ENCODE measurements around the gene FAAP20. TPM values are rescaled to one million over a fixed set of nuclear protein-coding genes. Genes with fewer than 3 reads are reported as not detected.

FAAP20 gene, protein sequence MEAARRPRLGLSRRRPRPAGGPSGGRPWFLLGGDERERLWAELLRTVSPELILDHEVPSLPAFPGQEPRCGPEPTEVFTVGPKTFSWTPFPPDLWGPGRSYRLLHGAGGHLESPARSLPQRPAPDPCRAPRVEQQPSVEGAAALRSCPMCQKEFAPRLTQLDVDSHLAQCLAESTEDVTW
- polyA plus RNA-seq (ENCODE audit: insufficient read length in 3 of 3) = 10 to 100 TPM; 41.5 to 63.2 (median 58.1) TPM
- long read RNA-seq, donor 1, transcript FAAP20-202 (4 exons, 729 nt) = major isoform, 15 of 20 reads
- long read RNA-seq, donor 1, partial matches to known transcripts = 0 of 20 reads
- long read RNA-seq, donor 1, other reads (novel, unspliced or antisense) = 0 of 20 reads
- long read RNA-seq, donor 2, full-length matches to known transcripts = 25 of 25 reads
- long read RNA-seq, donor 2, partial matches to known transcripts = 0 of 25 reads
- long read RNA-seq, donor 2, other reads (novel, unspliced or antisense) = 0 of 25 reads
- long read RNA-seq, donor 3, full-length matches to known transcripts = 58 of 58 reads
- long read RNA-seq, donor 3, partial matches to known transcripts = 0 of 58 reads
- long read RNA-seq, donor 3, other reads (novel, unspliced or antisense) = 0 of 58 reads
- long read RNA-seq, donor 4, full-length matches to known transcripts = 57 of 69 reads
- long read RNA-seq, donor 4, partial matches to known transcripts = 12 of 69 reads
- long read RNA-seq, donor 4, other reads (novel, unspliced or antisense) = 0 of 69 reads
- long read RNA-seq, donor 5, transcript FAAP20-202 (4 exons, 729 nt) = major isoform, 15 of 27 reads
- long read RNA-seq, donor 5, partial matches to known transcripts = 9 of 27 reads
- long read RNA-seq, donor 5, other reads (novel, unspliced or antisense) = 0 of 27 reads
- long read RNA-seq, donor 6, transcript FAAP20-202 (4 exons, 729 nt) = major isoform, 18 of 24 reads
- long read RNA-seq, donor 6, partial matches to known transcripts = 0 of 24 reads
- long read RNA-seq, donor 6, other reads (novel, unspliced or antisense) = 0 of 24 reads
- long read RNA-seq, donor 7, transcript FAAP20-202 (4 exons, 729 nt) = major isoform, 40 of 108 reads
- long read RNA-seq, donor 7, transcript FAAP20-212 (3 exons, 701 nt) = minor isoform, 8 of 108 reads
- long read RNA-seq, donor 7, partial matches to known transcripts = 57 of 108 reads
- long read RNA-seq, donor 7, other reads (novel, unspliced or antisense) = 0 of 108 reads
- long read RNA-seq, donor 8, transcript FAAP20-212 (3 exons, 701 nt) = minor isoform, 6 of 22 reads
- long read RNA-seq, donor 8, transcript FAAP20-202 (4 exons, 729 nt) = major isoform, 15 of 22 reads
- long read RNA-seq, donor 8, partial matches to known transcripts = 0 of 22 reads
- long read RNA-seq, donor 8, other reads (novel, unspliced or antisense) = 0 of 22 reads
- long read RNA-seq, donor 9, transcript FAAP20-212 (3 exons, 701 nt) = minor isoform, 10 of 56 reads
- long read RNA-seq, donor 9, transcript FAAP20-203 (4 exons, 811 nt) = minor isoform, 6 of 56 reads
- long read RNA-seq, donor 9, transcript FAAP20-202 (4 exons, 729 nt) = major isoform, 32 of 56 reads
- long read RNA-seq, donor 9, partial matches to known transcripts = 6 of 56 reads
- long read RNA-seq, donor 9, other reads (novel, unspliced or antisense) = 0 of 56 reads
- long read RNA-seq, donor 10, full-length matches to known transcripts = 41 of 55 reads
- long read RNA-seq, donor 10, partial matches to known transcripts = 14 of 55 reads
- long read RNA-seq, donor 10, other reads (novel, unspliced or antisense) = 0 of 55 reads
- long read RNA-seq, donor 11, full-length matches to known transcripts = 42 of 42 reads
- long read RNA-seq, donor 11, partial matches to known transcripts = 0 of 42 reads
- long read RNA-seq, donor 11, other reads (novel, unspliced or antisense) = 0 of 42 reads
- long read RNA-seq, donor 12, full-length matches to known transcripts = 50 of 56 reads
- long read RNA-seq, donor 12, partial matches to known transcripts = 6 of 56 reads
- long read RNA-seq, donor 12, other reads (novel, unspliced or antisense) = 0 of 56 reads
- long read RNA-seq, donor 13, transcript FAAP20-202 (4 exons, 729 nt) = major isoform, 19 of 27 reads
- long read RNA-seq, donor 13, transcript FAAP20-212 (3 exons, 701 nt) = minor isoform, 6 of 27 reads
- long read RNA-seq, donor 13, partial matches to known transcripts = 0 of 27 reads
- long read RNA-seq, donor 13, other reads (novel, unspliced or antisense) = 0 of 27 reads
- long read RNA-seq, donor 14 = 0 reads
- long read RNA-seq, donor 15, full-length matches to known transcripts = 64 of 127 reads
- long read RNA-seq, donor 15, partial matches to known transcripts = 50 of 127 reads
- long read RNA-seq, donor 15, other reads (novel, unspliced or antisense) = 13 of 127 reads
- long read RNA-seq, donor 16, transcript FAAP20-202 (4 exons, 729 nt) = major isoform, 40 of 57 reads
- long read RNA-seq, donor 16, transcript FAAP20-212 (3 exons, 701 nt) = minor isoform, 8 of 57 reads
- long read RNA-seq, donor 16, transcript FAAP20-203 (4 exons, 811 nt) = minor isoform, 5 of 57 reads
- long read RNA-seq, donor 16, partial matches to known transcripts = 0 of 57 reads
- long read RNA-seq, donor 16, other reads (novel, unspliced or antisense) = 0 of 57 reads

DNA sequence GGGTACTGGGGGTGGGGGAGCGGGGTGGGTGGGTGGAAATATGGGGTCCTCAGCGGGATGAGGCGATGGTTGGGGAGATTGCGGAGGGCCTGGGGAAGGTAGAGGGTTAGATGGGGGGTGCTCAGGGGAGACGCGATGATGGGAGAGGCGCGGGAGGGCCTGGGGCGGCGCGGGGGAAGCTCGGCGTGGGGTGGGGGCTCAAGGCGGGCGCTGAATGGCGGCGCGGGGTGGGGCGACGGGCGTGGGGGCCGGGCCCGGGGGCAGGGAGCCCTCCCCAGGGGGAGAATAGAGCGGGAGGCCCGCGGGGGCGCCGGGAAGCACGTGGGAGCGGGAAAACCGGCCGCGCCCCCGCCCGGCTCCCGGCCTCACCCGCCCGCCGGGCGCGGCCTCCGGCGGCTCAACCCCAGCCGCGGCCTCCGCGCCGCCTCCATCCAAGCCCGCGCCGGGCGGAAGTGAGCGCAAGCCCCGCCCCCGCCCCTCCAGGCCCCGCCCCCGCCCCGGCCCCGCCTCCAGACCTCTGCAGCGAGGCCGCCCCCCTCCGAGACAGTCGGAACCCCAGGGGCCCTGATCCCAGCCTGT lies at the start of gene FAAP20:
Gene FAAP20 (minus strand): TSS at position 454 of the 579 bp plus-strand sequence. CDS start 23 bp downstream, at position 431.
- DNase-seq = no peak

DNA sequence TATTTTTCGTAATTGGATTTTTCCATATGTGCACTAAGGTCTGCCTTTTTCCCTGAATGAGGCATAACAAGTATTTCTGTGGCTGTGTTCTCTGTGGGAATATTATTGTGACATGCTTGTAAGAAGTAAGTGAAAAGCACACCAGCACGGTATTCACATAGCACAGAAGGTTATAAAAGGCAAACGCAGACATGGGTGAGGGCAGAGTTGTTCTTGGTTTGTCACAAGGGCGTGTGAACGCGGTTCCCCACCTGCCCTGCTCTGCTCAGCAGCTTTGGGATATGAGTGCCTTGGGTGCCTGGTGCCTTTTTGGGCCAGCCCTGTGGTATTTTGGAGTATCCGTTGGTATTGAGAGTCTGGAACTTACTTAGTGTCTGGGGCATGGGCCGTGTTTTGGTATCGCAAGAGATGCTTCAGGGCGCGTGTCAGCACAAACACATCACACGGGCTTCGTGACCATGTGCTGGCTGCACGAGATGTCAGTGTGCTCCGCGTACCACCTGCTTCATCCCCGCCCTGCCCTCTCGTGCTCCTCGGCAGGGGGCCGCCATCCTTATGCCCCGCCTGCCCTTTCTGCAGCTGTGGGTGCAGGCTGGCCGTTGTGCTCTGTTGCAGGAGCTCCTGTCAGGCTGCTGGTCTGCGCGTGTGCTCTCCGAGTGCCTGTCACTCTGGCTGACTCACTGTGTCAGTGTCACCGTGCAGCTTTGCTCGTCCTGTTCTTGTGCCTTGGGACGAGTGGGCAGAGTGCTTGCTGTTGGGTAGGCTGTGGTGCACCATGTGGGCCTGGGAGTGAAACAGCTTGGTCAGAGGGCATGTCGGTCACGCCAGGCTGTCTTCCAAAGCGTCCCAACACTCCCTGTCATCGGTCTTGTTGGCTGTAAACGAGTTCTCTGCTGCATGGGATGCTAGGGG lies 48.5 kb upstream of the FAAP20 start:
- no peak for DNase-seq

DNA sequence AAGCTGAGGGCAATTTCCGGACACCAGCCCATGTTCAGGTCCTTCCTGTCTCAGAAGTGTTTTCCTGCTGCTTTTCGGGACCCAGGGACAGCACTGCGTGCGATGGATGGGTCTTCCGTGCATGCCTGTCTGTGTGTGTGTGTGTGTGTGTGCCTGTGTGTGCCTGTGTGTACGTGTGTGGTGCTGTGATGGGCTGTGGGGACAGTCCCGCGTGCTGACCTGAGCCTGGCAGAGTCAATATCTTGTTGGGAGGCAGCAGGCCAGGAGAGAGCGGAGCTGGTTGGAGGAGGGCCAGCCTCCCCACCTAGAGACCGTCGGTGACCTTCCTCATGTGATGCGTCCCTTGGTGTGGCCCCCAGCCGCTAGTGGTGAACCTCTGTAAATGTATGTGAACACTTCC lies 47.2 kb upstream of the FAAP20 start:
- DNase-seq = no peak

DNA sequence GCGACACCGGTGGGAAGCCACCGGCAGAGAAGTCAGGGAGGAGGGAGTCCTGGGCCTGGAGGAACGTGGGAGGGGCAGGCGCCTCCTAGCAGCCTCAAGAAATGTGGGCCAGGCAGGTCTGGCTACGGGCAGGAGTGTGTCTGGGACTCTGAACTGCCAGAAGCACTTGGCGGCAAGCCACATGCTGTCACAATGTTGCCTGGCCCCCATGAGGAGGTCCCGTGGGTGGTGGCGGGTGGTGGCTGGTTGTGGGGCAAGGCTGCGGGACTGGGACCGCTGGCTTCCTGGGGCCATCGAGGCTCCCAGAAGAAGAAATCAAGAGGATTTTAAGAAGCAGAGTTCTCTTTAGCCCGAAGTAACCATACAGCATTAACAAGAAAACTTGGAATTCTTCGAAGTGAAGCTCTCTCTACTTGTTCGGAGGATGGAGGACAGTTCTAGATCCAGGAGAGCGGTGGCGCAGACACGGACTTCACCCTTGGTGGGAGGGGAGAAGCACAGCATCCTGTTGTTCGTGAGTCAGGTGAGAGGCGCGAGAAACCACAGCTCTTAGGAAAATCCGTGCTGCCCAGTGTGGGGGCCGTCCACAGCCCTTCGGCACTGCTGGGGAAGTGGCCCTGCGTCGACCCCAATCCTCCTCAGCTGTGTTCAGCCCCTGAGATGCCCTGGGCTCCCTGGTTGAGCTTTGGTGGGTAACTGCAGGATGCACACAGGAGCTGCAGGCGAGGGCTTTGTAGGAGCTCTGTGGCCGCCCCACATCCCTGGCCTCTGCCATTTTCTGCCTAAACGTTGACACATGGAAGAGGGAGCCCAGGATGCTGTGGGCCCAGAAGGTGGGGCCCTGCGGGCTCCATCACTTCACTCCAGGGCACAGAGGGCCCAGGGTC lies 45.9 kb upstream of the FAAP20 start:
- no peak for DNase-seq

DNA sequence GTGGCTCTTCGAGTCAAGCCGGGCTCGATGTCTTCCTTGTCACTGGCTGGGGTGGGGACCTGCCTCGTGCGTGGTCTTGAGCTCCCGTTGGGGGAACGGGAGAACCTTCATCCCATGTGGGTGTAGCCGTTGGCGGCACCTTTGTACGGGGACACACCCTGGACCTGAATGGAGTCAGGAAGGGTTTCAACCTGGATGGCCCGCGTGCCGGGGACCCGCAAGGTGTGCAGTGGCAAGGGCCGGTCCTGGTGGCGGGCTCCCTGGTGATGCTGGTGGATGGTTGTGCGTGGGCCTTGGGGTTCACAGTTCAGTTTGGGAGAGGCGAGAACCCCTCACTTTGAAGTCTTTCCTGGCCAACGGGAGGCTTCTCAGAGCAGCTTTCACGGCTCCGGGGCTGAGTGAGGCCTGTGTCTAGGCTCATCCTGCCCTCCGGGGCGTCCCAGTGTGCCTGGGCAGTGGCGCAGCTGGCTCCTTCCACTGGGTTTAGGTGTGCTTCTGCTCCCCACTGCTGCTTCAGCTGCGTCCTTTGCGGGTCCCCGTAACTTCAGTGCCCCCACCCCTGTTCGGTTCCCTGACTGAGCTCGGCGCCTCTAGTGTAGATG lies 44.9 kb upstream of the FAAP20 start:
- DNase-seq = no peak

DNA sequence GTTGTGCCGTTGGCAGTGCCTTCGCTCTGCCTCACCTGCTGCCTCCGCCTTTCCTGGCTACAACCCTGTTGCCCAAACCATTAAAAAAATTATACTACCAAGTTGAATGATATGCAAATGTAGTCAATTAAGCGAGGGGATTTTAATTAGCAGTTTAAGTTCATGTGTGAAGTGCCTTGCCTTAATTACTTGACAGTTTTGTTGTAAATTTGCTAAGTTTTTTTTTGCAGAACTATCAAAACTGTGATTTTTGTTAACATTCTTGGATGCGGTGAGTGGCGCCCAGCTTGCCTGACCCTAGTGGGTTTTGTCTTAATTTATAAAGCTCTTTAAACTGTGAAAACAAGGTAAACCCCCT lies 44.4 kb upstream of the FAAP20 start:
- no peak for DNase-seq

DNA sequence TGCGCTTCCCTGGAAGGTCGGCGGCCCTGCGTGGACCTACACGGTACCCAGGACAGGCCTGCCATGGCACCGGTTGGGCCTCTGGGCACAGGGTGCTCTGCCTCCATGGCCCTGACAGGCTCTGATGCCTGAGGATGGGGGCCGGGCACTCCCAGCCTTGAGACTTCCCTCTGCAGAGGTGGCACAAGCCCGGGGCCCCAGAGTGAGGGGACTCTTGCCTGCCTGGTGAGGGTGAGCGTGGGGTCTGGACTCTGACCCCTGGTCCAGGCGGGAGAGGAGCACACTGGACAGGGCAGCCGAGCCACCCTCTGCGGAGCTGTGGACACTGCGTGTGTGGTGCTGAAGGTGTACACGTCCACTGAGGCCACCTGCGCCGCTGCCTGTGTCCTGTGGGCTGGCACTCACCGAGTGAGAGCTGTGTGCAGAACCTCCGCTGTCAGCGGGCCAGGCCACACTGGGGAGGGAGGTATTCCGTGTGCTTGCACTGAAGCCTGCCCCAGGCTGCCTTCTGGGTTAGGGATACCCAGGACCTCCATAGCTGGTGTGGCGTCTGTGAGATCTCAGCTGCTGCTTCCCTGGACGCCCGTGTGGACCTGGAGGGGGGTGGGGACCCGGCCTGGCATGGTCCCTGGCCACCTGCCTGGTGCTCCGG lies 43.9 kb upstream of the FAAP20 start:
- DNase-seq = no peak

DNA sequence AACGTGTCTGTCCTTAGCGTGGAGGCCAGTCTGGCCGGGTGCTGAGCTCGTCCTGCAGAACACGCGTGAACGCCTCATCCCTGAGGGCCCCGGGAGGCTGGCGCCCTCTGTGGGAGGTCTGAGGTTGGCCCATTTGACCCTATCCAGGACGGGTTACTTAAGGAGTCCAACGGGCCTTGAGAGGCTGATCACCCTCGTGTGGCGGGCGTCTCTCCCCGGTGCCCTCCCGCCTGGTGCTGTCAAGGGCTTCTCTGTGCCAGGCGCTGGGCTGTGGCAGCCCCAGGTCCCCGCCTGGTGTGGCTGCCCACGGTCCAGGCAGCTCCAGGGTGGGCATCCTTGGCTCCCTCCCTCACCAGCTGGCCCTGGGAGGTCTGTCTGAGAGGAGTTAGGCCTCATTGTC lies 43.2 kb upstream of the FAAP20 start:
- DNase-seq = no peak

DNA sequence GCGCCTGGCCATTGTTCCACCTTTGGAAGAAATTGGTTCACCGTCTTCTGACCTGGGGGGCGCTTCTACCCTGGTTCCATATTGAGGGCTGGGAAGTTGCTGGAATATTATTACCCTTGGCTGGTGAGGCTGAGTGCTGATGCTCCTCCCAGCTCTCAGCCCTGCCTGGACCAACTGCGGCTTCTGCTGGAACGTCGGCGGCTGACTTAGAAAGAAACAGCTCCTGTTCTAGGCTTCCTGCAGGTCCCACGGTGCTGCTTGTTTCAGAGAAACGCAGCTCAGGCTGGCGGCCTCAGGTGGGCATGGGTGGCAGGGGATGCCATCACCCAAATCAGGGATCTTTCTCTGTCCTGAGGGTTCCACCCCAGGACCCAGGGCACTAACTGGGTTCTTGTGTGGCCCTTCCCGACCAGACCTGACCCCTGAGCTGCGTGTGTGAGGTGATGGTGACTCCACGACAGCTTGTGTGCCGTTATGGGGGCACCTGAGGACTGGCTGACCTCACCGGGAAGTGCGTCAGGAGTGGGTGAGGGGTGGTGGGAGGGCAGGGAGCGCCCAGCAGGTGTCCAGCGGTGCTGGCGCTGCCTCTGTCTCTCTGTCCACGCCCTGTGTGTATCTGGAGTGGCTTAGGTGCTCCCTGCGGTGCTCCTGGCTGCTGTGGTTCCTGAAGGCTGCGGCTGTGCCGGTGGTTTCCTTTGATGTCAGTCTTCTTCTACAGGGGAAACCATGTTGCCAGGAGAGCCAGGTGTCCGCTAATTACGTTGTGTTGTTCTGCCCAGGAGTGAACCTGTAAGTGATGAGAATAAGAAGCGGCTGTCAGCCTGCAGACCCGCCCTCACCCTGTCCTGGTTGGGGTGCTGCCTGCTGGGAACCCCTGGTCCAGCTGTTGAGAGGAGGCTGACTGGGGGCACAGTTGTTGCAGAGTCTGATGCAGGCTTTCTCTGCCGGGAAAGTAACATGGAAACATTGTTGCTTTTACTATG lies 42.4 kb upstream of the FAAP20 start:
- no peak for DNase-seq

DNA sequence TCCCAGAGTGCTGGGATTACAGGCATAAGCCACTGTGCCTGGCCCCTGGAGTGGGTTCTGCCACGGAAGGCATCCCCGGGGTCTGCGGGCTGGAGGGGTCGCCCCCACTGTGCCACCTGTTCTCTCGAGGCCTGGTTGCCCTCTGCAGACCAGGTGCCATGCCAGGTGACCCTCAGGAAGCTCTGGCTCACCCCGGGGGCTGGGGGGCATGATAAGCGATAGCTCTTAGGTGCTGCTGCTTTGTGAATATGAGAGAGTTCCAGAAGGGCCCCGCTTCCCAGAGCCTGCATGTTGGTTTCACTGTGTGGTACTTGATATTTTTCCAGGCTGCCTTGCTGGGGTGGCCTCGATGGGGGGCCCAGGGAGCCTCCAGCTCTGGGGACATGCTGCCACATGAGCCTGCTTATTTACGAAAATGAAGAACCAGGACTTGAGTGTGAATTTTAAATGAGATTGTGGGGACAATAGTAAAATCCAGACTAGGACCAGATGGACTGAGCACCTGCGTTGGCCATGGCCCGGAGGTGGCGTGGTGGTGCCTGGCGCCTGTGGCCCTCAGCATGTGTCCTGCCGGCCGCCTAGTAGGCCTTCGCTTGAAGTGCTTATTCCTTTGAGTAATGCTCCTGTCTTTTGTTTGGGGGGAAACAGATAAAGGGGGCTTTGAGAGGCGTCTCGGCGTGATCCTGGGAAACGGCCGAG lies 40.9 kb upstream of the FAAP20 start:
- no peak for DNase-seq

DNA sequence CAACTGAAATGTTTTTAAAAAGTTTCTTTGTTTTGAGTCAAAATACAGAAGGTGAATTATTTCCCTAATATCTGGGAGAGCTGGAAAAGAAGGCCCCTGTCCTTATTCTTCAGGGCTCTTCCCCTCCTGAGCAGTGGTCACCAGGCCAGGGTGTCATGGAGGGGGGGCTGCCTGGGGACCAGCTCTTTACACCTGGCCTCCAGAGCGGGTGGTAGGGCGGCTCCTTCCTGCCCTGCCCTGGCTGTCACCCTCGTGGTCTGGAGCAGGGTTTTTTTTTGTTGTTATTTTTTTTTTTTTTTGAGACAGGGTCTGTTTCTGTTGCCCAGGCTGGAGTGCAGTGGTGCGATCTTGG lies 40.2 kb upstream of the FAAP20 start:
- DNase-seq = no peak

DNA sequence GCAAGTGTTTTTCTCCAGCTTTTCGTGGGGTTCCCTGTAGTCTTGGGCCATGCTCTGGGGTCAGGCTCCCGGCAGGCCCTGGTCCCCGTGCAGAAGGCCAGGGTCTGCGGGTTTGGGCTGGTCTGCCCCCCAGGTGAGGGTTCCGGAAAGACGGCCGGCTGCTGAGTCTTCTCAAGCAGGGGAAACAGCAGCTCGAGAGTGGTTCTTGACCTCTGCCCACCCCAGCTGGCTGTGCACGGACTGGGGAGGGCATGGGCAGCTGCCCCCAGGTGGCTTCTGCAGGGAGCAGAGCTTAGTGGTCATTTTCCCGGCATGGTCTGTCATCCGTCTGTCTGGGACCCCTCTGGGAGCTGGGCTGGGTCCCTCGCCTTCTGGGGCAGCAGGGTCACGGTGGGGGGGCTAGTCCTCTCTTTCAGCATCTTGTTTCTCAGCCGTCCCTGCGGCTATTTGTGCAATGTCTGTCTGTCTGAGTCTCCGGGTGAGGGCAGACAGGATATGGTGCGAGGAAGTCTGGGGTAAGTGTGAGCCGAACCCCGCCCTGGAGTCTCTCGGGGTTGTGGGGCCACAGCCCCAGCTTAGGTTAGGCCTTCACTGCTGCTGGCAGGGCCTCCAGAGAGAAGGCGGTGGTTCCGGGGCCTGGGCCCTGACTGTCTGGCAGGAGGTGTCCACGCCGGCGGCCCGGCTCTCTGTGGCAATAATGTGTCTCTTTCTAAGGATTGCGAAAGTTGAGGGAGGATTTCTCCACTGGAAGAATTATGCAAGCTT lies 39.6 kb upstream of the FAAP20 start:
- no peak for DNase-seq

DNA sequence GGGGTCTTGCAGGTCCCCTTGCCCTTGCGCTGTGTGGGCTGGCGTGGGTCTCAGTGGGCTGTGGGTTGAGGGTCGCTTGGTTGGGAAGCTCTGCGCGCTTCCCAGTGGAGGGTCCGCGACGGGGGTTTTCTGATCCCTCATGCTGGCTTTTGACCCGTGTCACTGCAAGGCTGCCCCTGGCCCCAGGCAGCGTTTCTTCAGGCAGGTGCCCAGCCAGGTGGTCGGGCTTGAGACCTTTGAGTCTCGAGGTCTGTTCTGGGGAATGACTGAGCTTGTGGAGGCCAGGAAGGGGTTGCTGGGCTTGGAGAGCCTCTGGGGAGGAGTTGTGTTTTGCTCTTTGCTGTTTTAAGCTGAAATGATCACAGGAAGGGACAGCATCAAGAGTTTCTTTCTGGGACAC lies 38.9 kb upstream of the FAAP20 start:
- no peak for DNase-seq
